EH (cell line): ENCODE data around the gene PSMG3.
"Not testable (repeated sequence)": the region's sequence is repeated elsewhere in the genome, so short reads cannot be mapped to it uniquely, and the experiment has no call there.

ENCODE experiments used
- DNase-seq: peaks from one replicate; pipeline ENCODE4 v3.0.0-alpha.2; 2015; ENCODE audit warnings: low read depth

Gene PSMG3

DNA sequence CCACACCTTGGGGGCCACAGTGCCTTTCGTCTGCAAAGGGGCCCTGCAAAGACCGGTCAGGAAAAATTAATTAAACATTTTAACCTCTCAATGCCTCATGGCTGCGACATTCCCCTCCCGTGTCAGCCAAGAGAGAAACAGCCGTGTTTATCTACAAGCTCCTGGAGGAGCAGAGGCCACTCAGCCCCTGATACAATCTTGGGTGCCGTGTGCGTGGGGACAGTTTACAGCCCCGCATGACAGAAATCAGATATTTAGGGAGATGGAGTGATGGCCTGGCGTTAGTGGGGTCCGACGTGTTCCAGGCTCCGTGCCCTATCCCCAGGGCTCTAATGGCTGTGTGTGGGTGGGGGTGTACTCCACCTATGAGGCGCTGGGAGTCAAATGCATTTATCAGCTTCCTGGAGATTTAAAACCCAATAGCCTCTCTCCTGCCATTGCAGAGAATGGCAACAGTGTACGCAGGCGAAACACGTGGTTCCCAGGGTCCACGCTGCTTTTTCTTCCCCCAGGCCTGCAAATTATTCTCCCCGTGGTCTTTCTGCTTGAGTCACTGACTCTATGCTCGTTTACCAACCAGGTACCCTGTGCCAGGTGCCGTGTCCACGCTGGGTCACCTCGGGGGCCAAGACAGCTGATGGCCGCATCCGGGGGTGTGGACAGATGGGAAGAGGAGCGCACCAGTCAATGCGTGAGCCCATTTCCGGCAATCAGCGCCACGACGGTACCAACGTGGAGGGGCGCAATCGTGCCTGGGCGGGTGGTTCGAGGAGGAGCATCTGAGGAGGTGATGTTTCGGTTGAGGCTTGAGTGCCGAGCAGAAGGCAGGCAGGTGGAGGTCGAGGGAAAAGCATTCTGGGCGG is 26.6 kb upstream of the PSMG3 start:
- DNase-seq, result no peak

GRCh38 chr7:1595636-1596035 is 25.8 kb upstream of the PSMG3 start:
- no peak for DNase-seq

DNA sequence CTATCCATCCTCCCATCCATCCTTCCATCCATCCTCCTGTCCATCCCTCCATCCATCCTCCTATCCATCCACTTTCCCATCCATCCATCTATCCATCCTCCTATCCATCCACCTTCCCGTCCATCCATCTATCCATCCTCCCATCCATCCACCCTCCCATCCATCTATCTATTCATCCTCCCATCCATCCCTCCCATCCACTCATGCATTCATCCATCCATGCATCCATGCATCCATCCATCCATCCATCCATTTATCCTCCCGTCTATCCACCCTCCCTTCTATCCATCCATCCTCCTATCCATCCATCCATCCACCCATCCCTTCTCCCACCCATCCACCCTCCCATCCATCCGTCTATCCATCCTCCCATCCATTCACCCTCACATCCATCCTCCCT is 25.2 kb upstream of the PSMG3 start:
- no peak for DNase-seq

DNA sequence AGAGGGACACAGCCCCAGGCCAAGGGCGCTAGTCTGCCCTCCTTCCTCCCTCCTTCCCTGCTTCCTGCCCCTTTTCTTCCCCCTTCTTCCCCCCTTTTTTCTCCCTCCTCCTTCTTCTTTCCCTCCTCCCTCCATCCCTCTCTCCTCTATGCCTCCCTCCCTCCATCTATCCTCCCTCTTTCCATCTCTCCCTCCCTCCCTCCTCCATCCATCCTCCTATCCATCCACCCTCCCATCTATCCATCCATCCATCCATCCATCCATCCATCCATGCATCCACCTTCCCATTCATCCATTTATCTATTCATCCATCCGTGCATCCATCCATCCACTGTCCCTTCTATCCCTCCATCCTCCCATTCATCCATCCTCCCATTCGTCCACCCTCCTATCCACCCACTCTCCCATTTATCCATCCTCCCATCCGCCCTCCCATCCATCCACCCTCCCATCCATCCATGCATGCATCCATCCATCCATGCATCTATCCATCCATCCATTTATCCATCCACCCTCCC is 24.1 kb upstream of the PSMG3 start:
- no peak for DNase-seq

DNA sequence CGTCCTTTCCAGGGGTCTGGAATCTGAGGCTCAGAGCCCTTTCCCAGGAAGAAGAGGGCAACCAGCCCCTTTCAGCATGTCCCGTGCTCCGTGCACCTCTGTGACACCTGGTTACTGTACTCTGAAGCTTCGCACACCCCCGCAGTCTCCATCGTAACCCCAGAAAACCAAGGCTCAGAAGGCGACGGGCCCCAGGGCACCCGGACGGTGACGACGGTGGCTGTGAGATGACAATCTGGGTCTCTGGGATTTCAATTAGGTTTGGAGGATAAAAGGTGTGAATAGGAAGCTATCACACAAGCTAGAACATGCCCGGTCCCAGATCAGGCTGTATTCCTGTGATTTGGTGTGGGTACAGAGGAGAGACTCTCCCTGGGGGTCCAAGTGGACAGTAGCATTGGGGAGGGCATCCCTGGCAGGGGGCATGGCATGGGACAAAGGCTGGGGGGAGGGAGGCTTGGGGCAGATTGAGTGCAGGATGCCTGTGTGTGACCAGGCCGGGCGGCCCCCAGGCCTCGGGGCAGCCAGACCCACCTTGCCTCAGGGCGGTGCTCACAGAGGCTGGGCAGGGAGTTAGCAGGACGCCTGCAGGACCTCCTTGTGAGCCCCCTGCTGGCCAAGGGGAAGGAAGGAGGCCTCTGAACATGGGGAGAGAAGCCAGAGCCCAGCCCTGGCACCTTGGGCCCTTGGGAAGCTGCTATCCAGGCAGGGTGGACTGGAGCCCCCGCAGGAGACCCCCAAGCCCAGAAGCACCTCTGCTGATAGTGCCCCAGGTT is 23.4 kb upstream of the PSMG3 start:
- DNase-seq, result peak; percentile 15

- no peak for DNase-seq
Measured at GRCh38 chr7:1592299-1592871, 22.6 kb upstream of the PSMG3 start.

- DNase-seq, result no peak
Measured at GRCh38 chr7:1591876-1592275, 22.0 kb upstream of the PSMG3 start.

GRCh38 chr7:1591396-1591795 is 21.6 kb upstream of the PSMG3 start:
- no peak for DNase-seq

DNA sequence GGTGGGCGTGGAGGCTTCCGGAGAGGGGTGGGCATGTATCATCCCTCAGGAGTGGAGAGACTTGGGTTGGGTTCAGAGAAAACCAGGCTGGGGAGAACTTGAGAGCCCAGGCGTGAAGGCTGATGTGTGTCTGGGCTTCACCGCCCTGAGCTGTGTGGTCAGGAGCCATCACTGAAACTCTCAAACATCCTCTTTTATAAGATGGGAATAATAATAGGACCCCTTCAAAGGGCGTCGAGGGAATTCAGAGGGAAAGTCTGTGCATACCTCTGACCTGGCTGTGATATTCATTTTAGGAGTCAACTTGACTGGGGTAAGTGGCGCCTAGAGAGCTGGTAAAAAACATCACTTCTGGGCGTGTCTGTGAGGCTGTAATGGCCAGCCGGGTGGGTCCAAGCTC is 21.1 kb upstream of the PSMG3 start:
- no peak for DNase-seq

- no peak for DNase-seq
Measured at GRCh38 chr7:1590476-1590875, 20.6 kb upstream of the PSMG3 start.

GRCh38 chr7:1588978-1589377 is 19.1 kb upstream of the PSMG3 start:
- DNase-seq, result no peak

- DNase-seq, result no peak
Measured at GRCh38 chr7:1587738-1588137, 17.9 kb upstream of the PSMG3 start.

DNA sequence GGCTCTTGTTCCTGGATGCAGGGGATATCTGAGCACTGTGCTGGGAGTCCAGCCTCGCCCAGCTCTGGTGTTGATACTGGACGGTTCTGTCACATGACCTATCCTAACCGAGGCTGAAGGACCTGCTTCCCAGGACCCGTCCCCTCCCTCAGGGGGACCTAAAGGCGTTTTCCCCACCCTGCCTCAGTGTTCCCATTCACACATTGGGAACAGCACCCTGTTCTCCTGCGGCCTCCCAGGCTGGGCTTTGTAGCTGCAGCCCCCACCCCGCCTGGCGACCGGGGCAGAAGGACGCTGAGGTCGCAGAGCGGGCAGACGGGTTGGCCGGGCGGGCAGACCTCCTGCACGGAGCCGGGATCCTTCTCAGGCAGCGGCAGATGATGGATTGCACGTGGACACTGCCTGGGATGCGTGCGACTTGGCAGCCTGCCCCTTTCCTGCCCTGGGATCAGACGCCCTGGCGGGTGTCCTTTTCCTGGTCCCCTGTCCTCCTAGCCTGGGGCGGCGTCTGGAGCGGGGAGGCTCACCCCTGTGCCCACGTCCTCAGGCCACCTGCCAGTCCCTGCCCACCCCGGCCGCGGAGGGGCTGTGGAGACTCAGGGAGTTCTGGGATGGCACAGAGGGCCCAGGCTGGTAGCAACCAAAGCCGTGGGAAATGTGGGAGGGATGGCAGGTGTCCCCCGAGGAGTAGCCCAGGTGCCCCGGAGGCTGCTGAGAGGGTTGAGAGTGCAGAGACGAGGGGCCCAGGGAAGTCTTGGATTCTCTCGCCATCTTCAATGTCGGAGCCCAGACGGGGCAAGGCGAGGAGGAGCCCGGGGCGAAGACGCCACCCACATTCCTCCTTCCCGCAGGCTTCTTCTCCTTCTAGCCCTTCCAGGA is 17.2 kb upstream of the PSMG3 start:
- no peak for DNase-seq

DNA sequence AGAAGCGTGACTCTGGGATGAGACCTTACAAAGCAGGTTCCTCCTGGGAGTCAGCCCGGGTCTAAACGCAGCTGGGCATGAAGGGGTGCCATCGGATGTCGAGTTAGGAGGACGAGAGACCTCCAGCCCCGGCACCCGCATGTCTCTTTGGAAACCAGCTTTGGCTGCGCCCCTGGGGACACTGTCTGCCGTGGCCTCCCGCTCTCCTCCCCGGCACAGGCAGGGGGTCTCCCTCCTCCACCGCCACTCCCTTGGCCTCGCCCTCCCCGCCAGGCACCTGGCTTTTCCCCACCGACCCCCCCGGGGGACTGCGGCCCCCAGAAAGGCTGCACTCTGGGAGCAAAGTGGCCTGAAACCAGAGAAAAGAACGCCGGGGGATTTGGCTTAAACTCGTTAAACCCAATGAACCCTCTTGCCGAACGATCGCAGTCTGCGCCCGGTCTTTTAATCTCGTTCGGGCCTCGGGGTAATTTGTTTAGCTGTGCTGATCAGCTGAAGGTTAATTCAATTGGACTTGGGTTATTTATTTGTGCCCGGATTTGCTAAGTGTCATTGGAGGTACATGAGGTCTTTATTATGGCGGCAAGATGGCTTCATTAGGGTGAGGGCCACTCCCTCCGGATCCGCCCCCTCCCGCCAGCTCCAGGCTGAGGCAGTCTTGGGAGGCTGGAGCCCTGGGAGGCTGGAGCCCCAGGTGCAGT is 16.4 kb upstream of the PSMG3 start:
- DNase-seq, result no peak

DNA sequence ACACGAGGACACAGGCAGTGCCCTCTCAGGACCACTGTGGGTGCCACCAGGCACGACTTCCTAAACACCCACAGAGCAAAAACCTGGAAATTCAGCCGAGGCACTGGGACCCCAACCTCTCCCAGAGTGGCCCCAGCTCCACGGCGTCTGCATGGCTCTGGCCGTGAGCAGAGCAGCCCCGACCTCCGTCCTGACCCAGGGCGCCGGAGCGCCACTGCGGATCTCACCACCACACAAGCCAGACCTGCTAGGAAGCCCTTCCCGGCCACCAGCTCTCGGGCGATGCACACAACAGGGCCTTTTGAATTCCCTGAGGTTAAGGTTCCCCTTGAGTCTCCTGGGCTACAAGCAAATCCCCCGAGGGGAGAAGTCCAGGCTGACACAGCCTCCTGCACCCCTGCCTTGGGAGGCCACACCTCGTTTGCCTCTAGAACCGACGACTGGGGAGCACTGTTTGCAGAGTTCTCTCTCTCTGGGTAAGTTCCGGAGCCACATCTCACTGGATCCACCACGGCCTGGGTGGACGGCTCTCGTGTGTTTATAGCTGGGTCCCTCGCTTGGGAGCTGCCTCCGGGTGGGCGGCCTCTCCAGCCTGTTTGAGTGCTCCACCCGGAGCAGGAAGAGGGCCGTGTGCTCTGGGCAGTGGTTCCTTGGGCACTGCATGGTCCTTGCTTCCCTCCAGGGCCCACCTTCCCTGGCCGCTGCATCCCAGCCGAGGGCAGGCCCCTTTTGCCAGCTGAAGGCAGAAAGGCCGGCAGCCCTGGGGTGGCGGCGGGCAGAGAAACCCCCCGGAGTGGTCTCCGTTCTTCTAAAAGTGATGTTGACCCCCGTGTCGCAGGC is 15.5 kb upstream of the PSMG3 start:
- DNase-seq, result no peak

GRCh38 chr7:1584700-1585099 is 14.9 kb upstream of the PSMG3 start:
- DNase-seq, result no peak

DNA sequence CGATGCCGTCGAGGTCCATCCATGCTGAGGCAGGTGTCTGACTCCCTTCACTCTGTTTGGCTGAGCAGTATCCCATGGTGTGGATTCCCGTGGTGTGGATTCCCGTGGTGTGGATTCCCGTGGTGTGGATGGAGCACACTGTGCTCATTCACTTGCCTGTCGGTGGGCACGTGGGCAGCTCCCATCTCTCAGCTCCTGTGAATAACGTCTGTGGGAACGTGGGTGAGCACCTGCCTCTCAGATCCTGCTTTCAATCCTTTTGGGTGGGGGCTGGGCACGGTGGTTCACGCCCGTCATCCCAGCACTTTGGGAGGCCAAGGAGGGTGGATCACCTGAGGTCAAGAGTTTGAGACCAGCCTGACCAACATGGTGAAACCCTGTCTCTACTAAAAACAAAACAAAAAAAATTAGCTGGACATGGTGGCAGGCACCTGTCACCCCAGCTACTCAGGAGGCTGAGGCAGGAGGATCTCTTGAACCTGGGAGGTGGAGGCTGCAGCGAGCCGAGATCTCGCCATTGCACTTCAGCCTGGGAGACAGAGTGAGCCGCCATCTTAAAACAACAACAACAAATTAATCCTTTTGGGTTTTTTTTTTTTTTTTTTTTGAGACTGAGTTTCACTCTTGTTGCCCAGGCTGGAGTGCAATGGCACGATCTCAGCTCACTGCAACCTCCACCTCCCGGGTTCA is 13.6 kb upstream of the PSMG3 start:
- DNase-seq, result not testable (repeated sequence)

DNA sequence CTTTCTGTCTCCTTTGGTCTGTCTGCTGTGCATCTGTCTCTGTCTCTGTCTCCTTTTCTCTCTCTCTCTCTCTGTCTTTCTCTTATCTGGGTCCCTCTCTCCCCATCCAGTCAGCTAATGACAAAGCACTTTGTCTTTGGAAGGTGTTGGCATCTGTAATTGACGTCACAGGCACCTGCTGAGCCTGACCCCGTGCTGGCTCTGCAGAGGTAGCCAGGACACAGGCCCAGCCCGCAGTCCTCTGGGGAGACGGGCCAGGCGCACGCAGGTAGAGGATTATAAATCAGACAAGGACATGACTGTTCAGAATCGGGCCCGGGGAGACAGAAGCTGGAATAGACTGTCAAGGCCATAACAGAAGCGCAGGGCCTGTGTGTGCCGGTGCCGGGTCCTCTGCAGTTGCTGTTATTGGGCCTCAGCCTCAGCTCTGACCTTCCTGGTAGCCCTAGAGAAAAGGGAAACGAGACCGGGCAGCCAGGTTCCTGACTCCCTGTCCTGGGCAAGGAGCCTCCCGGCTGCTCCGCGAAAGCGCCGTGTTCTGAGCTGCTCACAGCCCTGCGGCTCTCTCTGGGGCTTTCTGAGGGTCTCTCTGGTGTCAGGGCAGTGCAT is 10.7 kb upstream of the PSMG3 start:
- DNase-seq, result no peak
